NT2/D1 (cell line): ENCODE results near the gene PRRG3.

Experiments
- SUZ12 ChIP-seq: IDR thresholded peaks from 2 replicates; pipeline ENCODE4 v1.6.1; 2011; ENCODE audit not compliant: insufficient read length, insufficient read depth; ENCODE audit errors: extremely low read depth
- ZNF274 ChIP-seq: IDR thresholded peaks from 2 replicates; pipeline ENCODE4 v1.6.1; 2011; ENCODE audit warnings: mild to moderate bottlenecking, low read depth, low read length

DNA sequence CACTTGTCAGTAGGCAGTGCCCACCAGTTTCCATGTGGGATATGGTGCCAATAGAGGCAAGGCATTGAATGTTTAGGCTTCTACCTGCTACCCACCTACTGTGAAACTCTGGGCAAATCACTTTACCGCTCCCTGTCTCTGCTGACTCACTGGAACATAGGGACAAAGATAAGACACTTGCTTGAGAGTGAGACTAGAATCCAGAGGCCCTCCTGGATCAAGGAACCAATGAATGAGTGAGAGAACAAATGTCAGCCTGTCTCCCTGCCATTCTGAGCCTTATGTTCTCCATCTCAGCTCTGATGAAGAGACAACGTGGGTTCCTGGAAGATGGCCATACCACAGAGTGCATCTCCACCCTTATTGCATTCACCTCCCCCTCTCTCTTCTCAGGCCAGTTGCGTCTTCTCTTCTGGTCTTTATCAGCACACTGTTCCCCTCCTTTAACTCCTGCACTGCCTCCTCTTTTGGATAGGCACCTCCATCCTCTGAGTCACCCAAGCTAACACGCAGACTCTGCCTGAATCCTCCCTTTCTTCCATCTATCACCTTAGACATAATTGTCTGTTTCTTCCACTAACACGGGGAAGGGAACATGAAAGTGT, 15.4 kb upstream of the PRRG3 start:
- no peak for TF ChIP-seq SUZ12
- TF ChIP-seq ZNF274, result no peak
